Measurements from ENCODE around the gene SPG7.

DNA sequence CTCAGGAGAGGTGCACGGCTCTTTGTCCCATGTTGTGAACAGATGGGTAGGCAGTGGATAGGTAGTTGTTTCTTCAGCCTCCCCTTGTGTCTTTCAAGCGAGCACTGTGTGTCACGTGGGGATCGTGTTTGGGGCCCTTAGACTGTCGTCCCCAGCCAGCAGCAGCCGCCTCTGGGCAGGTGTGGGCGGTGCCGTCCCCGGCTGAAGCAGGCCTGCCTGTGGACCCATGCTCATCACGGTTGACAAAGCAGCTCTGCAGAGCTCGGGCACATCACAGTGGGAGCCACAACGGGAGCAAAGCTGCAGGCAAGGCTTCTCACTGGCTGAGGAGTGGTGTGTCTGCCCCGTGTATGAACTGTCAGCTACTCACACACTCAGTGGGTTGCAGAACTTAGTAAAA lies 47.6 kb downstream of the SPG7 start:
- TF ChIP-seq CTCF (IDR thresholded peaks at IDR 0.05; ENCODE audit: low read depth, low read length, missing input control), result no peak
- TF ChIP-seq SP1 (IDR thresholded peaks at IDR 0.05), result no peak
